GM12891 (cell line): ENCODE measurements around the gene KRTAP12-1.

ENCODE experiments used
- DNase-seq: peaks from one replicate; pipeline ENCODE4 v3.0.0; 2011; ENCODE audit warnings: low spot score; ENCODE audit not compliant: insufficient read length
- FAIRE-seq: peaks from 2 replicates; lab custom pipeline; 2011; peaks lifted over from hg19 to GRCh38; lab: Jason Lieb, UNC
- PAX5 ChIP-seq: IDR thresholded peaks from 2 replicates; pipeline ENCODE4 v1.6.1; 2011; ENCODE audit warnings: low read length, moderate library complexity, mild to moderate bottlenecking; ENCODE audit not compliant: insufficient read depth, severe bottlenecking
- POLR2A ChIP-seq: IDR thresholded peaks from 2 replicates; pipeline ENCODE4 v1.6.1; 2011; ENCODE audit warnings: low read depth, low read length, control low read depth
- POLR2AphosphoS5 ChIP-seq: IDR thresholded peaks from 2 replicates; pipeline ENCODE4 v1.6.1; 2011; ENCODE audit warnings: low read depth, low read length, control low read depth
- POU2F2 ChIP-seq: IDR thresholded peaks from 2 replicates; pipeline ENCODE4 v1.6.1; 2011; ENCODE audit warnings: low read depth, mild to moderate bottlenecking, control low read depth, low read length, moderate library complexity
- SPI1 ChIP-seq: IDR thresholded peaks from 2 replicates; pipeline ENCODE4 v1.6.1; 2011; ENCODE audit warnings: low read depth, low read length, control low read depth
- TAF1 ChIP-seq: IDR thresholded peaks from 2 replicates; pipeline ENCODE4 v1.6.1; 2011; ENCODE audit warnings: low read depth, low read length, control low read depth

The KRTAP12-1 gene

GRCh38 chr21:44657635-44658540, 24.1 kb downstream of the KRTAP12-1 start, which contains the start of gene KRTAP12-3:
TSS of gene KRTAP12-3 (plus strand) at chr21:44657932. CDS start at chr21:44657980, 48 bp downstream.
- FAIRE-seq = no peak
- DNase-seq = no peak
- TF ChIP-seq POLR2AphosphoS5 (no peak), PAX5 (no peak), POU2F2 (no peak), POLR2A (no peak), TAF1 (no peak), SPI1 (no peak)

- FAIRE-seq = no peak
- DNase-seq = no peak
- TF ChIP-seq POLR2AphosphoS5 (no peak), TAF1 (no peak), POU2F2 (no peak), SPI1 (no peak), POLR2A (no peak), PAX5 (no peak)
These were observed 25.1 kb downstream of the KRTAP12-1 start for GRCh38 chr21:44656868-44657267.

- TF ChIP-seq PAX5 (no peak), POU2F2 (no peak), SPI1 (no peak)
- no peak for DNase-seq
- no peak for FAIRE-seq
These were observed 27.3 kb downstream of the KRTAP12-1 start, which contains the start of gene KRTAP12-4 for GRCh38 chr21:44654576-44655175. TSS of gene KRTAP12-4 (minus strand) at chr21:44654659. CDS start at chr21:44654614, 45 bp downstream.

- TF ChIP-seq SPI1 (no peak), PAX5 (no peak), POLR2AphosphoS5 (no peak), POLR2A (no peak), TAF1 (no peak), POU2F2 (no peak)
- no peak for FAIRE-seq
- DNase-seq = no peak
These were observed 28.0 kb downstream of the KRTAP12-1 start for GRCh38 chr21:44653656-44654575.

- FAIRE-seq = no peak
- DNase-seq = no peak
- TF ChIP-seq TAF1 = no peak
- TF ChIP-seq SPI1 = no peak
- no peak for TF ChIP-seq POU2F2
- no peak for TF ChIP-seq PAX5
- no peak for TF ChIP-seq POLR2A
- TF ChIP-seq POLR2AphosphoS5 = no peak
These were observed 28.8 kb downstream of the KRTAP12-1 start for GRCh38 chr21:44653123-44653522.

- no peak for TF ChIP-seq TAF1
- TF ChIP-seq SPI1 = no peak
- TF ChIP-seq POLR2A = no peak
- TF ChIP-seq POU2F2 = no peak
- no peak for FAIRE-seq
- DNase-seq = no peak
These were observed 30.8 kb downstream of the KRTAP12-1 start for GRCh38 chr21:44650973-44651675.

GRCh38 chr21:44650265-44650972, 31.5 kb downstream of the KRTAP12-1 start:
- FAIRE-seq = no peak
- TF ChIP-seq SPI1 (no peak), POU2F2 (no peak), POLR2A (no peak)
- DNase-seq = no peak

GRCh38 chr21:44649521-44650100, 32.4 kb downstream of the KRTAP12-1 start:
- FAIRE-seq = no peak
- DNase-seq = no peak
- TF ChIP-seq POLR2A (no peak), TAF1 (no peak), PAX5 (no peak), POU2F2 (no peak), SPI1 (no peak), POLR2AphosphoS5 (no peak)
